Stimulated activated CD4-positive, alpha-beta T cell treated with anti-CD3 and anti-CD28 coated beads, Interleukin-2, amount 100 ng/mL, for 48 hours (primary cell): Measurements from ENCODE around the gene LGR4.

Experiments
- DNase-seq, 2 donors: peaks; one replicate each; pipeline ENCODE4 v3.0.0-alpha.2; 2020

Gene LGR4

DNA sequence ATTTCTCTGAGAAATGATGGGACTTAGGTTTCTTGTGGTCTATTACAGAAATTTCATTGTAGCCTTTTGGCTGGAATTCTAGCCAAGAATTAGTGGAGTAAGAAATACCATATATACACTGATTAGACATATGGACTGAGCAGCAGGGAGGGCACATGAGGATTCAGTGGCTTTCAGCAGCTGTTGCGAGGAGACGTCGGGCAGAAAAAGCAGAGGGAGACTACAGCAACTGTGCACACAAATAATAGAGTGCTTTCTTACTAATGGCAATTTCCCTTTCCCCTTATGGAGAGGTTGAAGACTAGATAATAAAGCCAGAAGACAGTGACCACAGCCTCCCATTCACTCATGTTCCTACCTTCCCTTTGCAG is 74.2 kb downstream of the LGR4 start:
- DNase-seq = no peak

DNA sequence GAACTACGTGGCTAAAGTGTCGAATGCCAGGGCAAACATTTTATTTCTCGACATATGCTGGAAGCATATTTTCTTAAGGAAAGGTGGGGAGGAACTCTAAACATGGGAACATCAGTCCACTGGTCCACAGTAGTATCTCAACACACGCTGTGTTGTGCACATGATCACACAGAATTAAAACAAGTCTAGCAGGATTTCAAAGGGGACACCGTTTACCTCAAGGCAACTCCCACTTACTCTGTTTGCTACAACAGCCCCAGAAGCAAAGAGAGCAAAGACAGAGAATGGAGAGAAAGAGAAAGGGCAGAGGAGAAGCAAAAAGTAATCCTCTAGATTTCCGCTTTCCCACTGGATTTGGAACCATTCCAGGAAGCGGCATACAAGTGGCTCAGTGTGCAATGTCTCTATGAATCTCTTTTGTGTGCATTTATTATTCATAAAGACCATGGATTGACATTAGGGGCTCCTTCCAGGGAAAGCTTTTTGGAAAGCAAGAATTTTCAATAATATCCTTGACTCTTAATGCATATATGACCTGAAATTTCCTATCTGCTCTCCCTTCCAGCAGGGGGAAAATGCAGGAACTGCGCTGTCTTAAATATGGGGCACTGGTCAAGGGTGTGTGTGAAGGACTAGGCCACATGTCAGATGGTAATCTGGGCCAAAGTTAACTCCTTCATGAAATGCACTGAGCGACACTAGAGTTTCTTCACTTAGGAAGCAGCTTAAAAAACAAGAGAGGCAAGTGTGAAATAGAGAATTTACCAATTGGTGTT is 74.8 kb downstream of the LGR4 start:
- DNase-seq = no peak

GRCh38 chr11:27396259-27396839 is 76.2 kb downstream of the LGR4 start:
- no peak for DNase-seq

DNA sequence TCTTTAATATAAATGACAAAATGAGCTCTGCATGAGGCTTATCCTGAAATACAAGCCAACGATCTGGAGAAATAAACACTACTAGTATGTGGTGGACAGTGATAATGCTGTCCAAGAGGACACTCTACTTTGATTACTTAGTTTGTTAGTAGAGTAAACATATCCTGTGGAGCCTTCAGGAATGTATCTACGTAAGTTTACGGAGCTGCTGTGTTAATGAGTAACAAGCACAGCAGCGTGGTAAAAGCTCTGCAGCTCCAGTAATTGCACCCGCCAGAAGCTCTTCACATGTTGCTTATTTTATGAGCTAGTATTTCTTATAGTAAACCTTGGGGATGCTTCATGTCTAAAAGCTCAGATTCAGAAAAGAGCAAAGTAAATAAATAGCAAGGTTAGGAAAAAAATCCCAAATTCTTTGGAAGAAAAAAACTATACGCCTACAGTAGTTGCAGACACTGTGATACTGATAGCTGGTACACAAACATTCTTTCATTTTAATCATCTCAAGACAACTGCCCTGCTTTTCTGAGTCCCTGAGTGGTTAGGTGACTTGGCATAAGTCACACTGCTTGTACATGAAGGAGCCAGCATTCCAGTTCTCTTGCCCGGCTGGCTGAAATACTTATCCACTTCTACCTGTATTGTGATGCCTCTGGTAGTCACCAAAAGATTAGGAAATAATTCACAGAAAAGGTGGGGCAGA is 76.9 kb downstream of the LGR4 start:
- DNase-seq = no peak

DNA sequence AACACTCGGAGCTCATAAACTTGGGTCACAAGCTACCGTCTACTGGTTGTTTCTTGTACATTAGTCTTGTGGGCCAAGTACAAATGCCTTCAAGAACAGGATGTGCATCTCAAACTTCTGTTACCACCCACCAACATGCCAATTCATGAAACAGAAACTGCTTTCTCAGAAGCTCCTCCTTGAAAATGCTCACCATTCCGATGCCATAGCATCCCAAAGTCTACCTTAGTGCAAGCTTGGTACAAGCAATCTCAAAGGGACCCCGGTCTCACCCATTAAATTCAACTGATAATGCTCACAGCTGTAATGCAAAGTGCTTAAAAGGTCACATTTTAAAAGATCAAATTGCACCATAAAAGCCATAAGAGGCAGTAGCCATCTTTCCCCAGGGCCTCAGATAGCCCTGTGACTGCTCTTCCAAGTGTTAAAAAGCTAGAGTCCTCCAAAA is 77.8 kb downstream of the LGR4 start:
- DNase-seq = no peak

GRCh38 chr11:27392278-27393114 is 80.1 kb downstream of the LGR4 start:
- no peak for DNase-seq

DNA sequence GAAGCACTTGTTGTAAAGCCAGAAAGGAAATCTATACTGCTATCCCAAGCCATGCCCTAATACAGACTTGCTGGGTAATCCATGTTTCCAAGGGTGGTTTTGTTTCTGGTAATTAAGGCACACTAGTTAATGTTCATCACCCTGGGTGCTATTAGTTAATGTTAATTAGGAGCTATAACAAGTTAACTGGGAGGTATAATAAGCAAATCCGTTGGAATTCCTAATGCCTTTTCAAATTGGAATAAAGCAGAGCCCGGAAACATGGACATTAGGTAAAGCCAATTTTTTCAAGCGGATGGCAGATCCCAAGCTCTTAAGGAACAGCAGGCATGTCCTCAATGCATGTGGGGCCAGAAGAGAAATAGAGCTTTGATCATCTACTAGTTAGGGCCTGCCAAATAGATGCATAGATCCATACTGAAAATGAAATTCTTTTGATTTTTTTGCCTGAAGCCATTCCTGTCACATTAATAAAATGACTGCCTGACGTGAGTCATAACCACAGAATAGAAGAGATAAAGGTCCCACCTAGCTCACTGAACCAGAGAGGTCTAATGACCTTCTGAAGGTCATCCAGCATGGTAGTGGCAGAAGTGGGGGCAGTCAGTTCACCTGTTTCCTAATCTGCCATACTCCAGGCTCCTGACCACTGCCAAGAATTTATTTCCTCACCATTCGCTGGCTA is 81.1 kb downstream of the LGR4 start:
- no peak for DNase-seq

- no peak for DNase-seq
Measured at GRCh38 chr11:27390318-27391295, 82.0 kb downstream of the LGR4 start.

DNA sequence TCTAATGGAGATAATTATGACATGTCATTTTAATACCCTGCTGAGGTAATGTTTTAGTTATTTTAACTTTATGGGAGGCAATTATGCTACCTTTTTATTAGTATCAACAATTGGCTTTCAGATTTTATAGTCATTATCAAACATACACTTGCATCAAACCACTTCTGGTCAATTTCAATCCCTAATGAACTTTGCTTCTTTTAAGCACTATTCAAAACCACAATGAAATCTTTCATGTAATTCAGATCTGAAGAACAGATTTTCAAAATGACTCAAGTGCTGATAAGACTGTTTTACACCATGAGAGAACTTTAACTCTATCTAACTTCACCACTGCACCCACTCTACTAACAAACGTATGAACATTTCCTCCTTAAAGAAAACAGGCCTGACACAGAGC is 83.7 kb downstream of the LGR4 start:
- no peak for DNase-seq

- no peak for DNase-seq
Measured at GRCh38 chr11:27388001-27388400, 84.6 kb downstream of the LGR4 start.

GRCh38 chr11:27387362-27387761 is 85.2 kb downstream of the LGR4 start:
- no peak for DNase-seq

- no peak for DNase-seq
Measured at GRCh38 chr11:27386181-27386845, 86.3 kb downstream of the LGR4 start.

- DNase-seq = no peak
Measured at GRCh38 chr11:27385245-27385644, 87.3 kb downstream of the LGR4 start.

DNA sequence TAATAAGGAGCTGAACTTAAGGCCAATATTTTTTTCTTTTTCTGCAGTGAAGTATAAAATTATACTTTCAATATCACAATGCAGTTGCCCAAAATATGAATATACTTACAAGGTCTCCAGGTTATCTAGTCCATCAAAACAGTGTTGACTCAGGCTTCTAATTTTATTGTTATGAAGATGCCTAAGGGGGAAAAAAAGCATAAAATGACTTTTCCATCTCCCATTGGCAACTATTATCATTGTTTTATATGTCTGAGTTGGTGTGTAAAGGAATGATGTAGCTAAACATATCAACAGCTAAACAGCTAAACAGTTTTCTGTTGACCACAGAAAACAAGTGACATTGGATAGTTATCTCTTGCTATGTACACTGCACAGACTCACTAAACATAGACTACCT is 88.4 kb downstream of the LGR4 start:
- no peak for DNase-seq

- no peak for DNase-seq
Measured at GRCh38 chr11:27383645-27384044, 88.9 kb downstream of the LGR4 start.

DNA sequence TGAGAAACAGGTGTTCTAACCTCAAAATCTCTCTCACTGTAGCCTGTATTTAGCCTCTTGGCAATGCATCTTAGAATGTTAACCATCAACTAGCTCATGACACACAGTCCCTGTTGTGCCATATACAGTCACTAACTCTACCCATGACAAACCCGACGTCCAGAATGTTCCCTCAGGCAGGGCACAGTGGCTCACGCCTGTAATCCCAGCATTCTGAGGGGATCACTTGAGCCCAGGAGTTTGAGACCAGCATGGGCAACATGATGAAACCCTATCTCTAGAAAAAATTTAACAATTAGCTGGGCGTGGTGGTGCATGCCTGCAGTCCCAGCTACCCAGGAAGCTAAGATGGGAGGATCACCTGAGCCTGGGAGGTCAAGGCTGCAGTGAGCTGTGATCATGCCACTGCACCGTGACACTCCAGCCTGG is 91.3 kb downstream of the LGR4 start:
- no peak for DNase-seq

DNA sequence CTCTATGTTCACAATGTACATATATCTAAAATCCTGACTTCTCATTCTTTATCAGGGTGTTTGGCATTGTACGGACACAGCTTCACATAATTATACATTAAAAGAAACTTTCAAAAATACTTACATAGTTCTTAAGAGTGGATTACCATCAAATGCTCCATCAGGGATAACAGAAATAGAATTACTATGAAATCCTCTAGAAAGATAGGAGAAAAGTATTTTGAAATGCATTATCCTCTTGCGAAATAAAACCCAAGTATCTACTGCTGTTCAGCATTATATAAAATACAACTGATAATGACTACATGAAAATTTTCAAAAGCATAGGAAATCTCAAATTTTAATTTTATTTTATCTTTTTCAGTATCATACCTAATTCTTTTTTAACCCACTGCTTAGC is 91.8 kb downstream of the LGR4 start:
- no peak for DNase-seq

DNA sequence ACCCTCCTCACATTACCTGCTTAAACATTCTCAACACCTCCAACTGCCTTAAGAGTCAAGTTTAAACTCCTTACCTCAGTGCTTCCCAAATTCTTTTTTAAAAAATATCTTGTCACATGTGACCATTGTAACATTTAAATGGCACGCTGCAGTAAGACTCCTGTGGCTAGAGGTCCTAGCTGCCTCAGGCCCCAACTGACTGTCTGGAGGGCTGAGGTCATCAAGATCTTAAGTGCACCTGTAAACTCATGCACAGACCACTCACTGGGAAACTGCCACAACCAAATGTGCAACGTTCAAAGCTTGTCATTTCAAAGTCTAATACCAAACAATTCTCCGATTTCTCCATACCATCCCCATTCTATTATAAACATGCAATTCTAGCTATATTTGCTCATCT is 93.1 kb downstream of the LGR4 start:
- DNase-seq = no peak

GRCh38 chr11:27375370-27375769 is 97.2 kb downstream of the LGR4 start:
- DNase-seq = no peak

GRCh38 chr11:27373856-27374602 is 98.6 kb downstream of the LGR4 start:
- DNase-seq = no peak
